Anterior cingulate cortex (tissue), 58 donors: Measurements from ENCODE around the gene UGT1A3.

Experiments used
- DNase-seq, 58 donors: peaks; one replicate each; lab custom pipeline; 2025; lab: John Stamatoyannopoulos, UW

UGT1A3 gene

DNA sequence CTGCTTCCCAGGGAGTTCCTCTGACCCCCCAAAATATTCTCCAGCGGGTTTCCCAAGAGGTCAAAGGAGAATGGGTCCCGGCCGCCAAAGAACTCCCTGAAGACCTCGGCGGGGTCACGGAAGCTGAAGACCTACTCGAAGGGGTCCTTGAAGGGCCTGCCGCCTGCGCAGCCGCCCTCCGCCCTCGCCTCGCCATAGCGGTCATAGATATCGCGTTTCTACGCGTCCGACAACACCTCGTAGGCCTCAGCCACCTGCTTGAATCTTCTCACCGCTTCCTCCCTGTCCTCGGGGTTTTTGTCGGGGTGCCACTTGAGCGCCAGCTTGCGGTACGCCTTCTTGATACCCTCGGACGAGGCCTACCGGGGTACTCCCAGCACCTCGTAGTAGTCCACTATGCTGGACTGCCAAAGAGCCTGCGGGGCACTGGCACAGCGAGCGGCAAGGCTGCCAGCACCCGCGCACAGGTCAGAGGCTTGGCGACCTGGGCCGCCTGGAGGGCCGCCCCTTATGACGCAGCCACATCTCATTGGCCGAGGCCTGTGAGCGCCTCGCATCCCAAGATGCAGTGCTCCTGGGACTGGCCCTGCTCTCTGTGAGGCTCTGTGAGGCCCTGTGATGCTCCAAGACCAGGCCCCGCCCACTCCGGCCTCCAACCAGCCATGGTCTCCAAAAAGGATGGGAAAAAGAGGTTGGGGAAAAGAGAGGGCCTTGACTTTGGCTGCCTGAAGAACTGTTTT is 26.2 kb downstream of the UGT1A3 start:
- no peak for DNase-seq

GRCh38 chr2:233756429-233757081 is 27.7 kb downstream of the UGT1A3 start:
- no peak for DNase-seq

DNA sequence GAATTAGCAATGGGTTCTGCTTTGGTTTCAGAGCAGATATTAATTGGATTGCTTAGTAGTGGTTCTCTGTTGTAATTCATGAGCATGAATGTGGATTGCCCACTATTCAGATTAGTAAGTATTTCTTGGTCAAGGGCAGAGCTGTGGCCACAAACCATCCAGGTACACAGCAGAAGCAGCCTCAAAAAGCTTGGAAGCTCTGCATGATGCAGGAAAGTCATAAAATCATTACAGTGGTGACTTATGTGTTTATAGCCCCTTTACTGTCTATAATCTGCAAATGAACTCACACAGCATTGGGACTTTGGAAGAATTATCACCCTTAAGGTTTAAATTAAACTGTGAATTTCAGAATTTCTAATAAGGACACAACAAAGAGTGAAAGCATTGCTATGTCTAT is 29.3 kb downstream of the UGT1A3 start:
- no peak for DNase-seq

DNA sequence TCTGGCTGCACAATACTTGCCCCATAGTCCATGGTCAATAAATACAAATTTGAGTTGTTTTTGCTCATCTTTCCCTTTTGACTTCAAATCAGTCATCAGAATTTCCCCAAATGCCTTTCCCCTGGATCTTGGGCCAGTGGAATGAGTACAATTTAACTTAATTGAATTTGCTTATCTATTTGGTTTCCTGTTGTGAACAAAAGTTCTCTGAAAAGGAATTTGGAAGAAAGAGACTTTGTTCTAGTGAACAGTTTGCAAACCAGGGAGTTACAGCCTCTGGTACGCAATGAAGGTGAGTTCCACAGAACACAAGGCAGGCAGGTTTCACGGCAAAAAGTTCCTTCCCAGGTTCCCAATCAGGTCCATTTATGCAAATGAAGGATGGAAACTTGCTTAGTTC is 30.0 kb downstream of the UGT1A3 start:
- no peak for DNase-seq

GRCh38 chr2:233760043-233760442 is 31.2 kb downstream of the UGT1A3 start, which contains the start of gene UGT1A1:
Gene UGT1A1, plus strand, starts transcription at chr2:233760270. Its CDS starts 18 bp downstream, at chr2:233760288.
- DNase-seq, result no peak

DNA sequence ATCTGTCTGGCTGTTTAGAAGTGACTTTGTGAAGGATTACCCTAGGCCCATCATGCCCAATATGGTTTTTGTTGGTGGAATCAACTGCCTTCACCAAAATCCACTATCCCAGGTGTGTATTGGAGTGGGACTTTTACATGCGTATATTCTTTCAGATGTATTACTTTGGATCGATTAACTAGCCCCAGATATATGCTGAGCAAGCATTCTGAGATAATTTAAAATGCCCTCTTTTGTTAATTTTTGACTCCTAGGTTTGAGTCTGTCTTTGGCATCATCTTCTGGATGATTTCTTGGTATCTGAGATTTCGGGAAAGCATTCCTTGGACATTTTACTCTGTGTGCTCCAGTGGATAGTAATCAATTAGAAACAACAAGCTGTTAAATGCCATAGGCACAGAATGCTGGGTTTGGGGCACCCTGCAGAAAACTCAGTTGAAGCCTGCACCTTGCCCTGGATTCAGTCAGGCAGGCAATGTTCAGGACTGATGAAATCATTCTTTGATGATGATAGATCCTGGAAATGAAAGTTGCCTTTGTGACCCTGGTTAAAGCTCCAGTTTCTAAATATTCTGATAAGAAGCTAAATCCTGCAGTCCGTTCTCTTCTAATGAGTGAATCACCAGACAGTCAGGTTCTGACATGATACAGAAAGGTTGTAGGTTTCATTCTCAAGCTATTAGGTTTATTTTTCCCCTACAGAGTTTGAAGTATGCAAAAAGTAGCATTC is 32.4 kb downstream of the UGT1A3 start:
- DNase-seq, result no peak

DNA sequence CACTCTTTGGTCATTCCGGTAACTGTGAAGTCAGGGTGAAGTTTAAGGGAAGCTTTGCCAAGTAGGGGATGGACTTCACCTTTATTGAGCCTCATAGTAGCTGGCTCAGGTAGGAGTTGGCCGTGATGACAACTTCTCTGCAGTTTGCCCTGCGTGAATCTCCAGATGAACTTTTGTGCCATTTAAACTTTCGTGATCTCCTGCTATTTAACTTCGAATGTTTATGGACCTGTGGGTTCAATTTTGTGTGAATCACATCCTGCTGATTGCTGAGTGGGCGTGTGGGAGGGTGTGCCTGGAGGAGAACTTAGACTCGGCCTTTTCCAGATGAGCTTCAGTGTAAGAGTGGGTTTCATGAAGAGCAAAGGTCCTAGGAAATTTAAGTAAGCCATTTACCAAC is 35.4 kb downstream of the UGT1A3 start:
- DNase-seq, result no peak

- no peak for DNase-seq
Observed at GRCh38 chr2:233764761-233765160, 35.9 kb downstream of the UGT1A3 start.

- no peak for DNase-seq
Observed at GRCh38 chr2:233766416-233766815, 37.6 kb downstream of the UGT1A3 start.

DNA sequence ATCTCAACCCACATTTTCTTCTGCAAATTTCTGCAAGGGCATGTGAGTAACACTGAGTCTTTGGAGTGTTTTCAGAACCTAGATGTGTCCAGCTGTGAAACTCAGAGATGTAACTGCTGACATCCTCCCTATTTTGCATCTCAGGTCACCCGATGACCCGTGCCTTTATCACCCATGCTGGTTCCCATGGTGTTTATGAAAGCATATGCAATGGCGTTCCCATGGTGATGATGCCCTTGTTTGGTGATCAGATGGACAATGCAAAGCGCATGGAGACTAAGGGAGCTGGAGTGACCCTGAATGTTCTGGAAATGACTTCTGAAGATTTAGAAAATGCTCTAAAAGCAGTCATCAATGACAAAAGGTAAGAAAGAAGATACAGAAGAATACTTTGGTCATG is 39.2 kb downstream of the UGT1A3 start:
- DNase-seq, result no peak

DNA sequence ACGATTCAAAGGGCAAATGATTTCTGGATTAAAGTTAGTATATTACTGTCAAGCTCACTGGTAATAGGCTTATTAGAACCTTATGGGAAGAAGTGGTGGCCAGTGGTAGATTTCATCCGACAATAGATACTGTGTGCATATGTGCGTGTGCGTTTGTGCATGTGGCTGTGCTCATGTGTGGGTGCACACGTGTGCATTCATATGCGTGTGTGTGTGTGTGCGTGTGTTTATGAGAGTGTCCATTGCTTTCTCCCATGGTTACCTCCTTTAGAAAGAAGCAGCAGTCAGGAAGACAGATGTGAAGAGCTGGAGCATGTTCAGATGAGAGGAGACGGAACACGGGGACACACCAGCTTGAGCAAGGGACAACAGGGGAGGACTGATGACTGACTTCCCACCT is 40.4 kb downstream of the UGT1A3 start:
- DNase-seq, result no peak

GRCh38 chr2:233772153-233772552 is 43.3 kb downstream of the UGT1A3 start:
- DNase-seq, result no peak

DNA sequence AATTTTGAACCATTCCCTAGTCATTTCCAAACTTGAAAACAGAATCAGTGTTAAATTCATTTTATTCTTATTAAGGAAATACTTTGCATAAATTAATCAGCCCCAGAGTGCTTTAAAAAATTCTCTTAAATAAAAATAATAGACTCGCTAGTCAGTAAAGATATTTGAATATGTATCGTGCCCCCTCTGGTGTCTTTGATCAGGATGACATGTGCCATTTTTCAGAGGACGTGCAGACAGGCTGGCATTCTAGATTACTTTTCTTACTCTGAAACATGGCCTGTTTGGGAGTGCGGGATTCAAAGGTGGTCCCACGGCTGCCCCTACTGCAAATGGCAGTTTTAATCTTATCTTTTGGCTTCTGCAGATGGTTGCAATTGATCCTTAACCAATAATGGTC is 43.7 kb downstream of the UGT1A3 start:
- no peak for DNase-seq

DNA sequence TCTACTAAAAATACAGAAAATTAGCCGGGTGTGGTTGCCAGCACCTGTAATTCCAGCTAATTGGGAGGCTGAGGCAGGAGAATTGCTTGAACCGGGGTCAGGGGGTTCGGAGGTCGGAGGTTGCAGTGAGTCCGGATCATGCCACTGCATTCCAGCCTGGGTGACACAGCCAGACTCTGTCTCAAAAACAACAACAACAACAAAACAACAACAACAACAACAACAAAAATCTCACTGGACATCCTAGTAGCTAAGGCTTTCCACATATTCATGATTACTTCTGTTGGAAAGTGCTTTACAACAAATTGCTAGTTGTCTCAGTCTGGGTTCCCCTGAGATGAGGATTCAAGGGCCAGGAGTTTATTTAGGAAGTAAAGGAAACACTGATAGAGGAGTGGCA is 45.0 kb downstream of the UGT1A3 start:
- no peak for DNase-seq

DNA sequence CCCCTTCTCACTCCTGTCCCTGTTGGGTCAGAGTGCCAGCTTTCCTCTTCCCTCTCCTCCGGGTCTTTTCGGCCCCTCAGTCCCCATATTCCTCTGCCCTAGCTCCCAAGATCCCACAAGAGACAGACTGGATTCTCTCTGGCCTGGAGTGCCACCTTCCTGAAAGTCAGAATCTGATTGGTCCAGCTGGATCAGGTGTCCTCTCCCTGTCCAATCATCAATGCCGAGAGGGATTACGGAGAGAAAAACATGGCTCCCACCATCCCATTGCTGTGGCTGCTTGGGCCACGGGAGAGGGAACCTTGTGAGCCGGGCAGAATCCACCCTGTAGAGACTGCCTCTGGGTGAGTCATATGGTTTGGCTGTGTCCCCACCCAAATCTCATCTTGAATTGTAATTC is 46.6 kb downstream of the UGT1A3 start:
- no peak for DNase-seq

- no peak for DNase-seq
Observed at GRCh38 chr2:233778030-233778429, 49.2 kb downstream of the UGT1A3 start, which contains the start of gene MROH2A. Gene MROH2A, plus strand, starts transcription at chr2:233778330. Its CDS starts 1,029 bp downstream, at chr2:233779359.

GRCh38 chr2:233779722-233780121 is 50.9 kb downstream of the UGT1A3 start:
- DNase-seq, result no peak

GRCh38 chr2:233780771-233781170 is 51.9 kb downstream of the UGT1A3 start:
- DNase-seq, result no peak

DNA sequence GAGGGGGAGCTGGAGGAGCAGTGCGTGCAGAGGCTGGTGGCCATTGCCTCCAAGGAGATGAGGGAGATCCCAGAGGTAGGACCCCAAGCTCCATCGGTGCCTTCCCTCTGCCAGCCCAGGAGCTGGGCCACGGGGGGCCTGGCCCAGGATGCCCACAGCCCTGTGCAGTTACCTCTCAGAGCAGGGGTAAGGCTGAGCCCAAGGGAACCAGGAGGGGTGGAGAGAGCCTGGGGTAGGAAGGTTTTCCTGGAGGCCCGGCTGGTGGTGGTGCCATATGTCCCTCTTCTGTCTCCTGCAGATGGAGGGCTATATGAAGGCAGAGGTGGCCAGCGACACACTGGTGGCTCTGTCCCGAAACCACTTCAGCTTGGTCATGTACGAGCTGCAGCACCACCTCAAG is 60.7 kb downstream of the UGT1A3 start:
- no peak for DNase-seq

DNA sequence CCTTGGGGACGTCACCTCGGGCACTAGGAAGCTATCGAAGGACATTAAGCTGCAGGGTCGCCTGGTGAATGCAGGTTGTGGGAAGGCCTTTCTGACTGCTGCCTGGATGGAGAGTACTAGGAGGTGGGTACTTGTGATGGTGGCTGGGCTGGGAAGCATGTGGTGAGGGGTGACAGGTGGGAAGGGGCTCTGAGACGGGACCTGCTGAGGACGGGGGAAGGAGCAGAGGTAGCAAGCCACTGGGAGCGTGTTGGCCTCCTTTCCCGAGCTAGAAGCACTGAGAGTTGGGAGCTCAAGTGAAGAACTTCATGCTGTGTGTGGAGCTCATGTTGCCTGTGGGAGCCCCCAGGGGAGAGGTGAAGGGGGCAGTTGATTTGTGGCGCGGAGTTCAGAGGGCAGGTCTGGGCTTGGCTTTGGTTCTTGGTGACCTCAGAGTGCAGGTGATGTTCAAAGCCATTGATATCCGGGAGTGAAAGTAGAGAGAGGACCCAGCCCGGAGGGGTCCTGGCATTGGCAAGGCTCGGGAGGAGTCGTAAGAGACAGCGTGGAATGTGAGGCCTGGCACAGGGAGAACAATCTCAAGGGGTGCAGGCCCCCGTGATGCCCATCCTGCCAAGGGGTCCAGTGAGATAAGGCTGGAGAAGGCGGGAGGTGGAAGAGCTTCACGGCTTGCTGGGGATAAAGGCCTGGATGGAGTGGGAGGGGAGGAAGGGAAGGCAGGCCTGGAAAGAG is 62.5 kb downstream of the UGT1A3 start:
- DNase-seq, result no peak

DNA sequence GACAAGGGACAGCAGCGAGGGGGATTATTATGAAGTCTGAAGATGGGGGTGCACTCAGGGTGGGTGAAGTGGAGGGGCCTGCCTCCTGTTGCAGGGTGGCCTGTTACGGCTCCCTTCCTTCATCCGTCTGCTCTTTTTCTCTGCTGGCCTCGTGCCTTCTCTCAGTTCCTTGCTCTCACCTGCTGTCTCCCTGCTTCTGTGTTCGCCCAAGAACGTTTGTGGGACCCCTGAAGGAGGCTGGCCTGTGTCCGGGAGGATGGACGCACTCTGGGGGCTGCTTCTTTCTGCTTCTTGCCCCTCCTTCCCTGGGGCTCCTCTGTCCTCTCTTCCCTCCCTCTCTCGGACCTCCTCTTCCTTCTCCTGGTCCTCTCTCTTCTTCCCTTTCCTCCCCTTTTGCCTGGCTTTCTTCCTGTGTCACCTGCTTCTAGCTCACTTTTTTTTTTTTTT is 63.1 kb downstream of the UGT1A3 start:
- DNase-seq, result no peak
